HepG2 (cell line): ENCODE data around the gene PSME3IP1. TPM values are rescaled to one million over a fixed set of nuclear protein-coding genes. Genes with fewer than 3 reads are reported as not detected.

Experiments used
- ATAC-seq: fragments of 200-7000 bp; cut with Tn5 transposase; 3 replicates; pipeline ENCODE4 v1.9.1; 2020; ENCODE audit warnings: mild to moderate bottlenecking, moderate library complexity
- BruUV-seq: library from RNA; stranded (reverse); fragments of 400-500 nt; replicated peaks from 2 replicates; lab custom pipeline; 2021; lab: Mats Ljungman, UMichigan
- CTCF ChIA-PET: fragments of 300-600 bp; formaldehyde crosslinking; extraction: SDS; loops from one replicate; lab custom pipeline; 2021; ENCODE audit warnings: low total read pairs, inconsistent platforms, low intra/inter-chr PET ratio; lab: Yijun Ruan, JAX
- POLR2A ChIA-PET: fragments of 350-600 bp; sonication (Branson Sonifier 250); formaldehyde crosslinking; loops from one replicate; lab custom pipeline; 2020; ENCODE audit warnings: antibody characterized with exemption, inconsistent platforms; lab: Yijun Ruan, JAX
- DNase-seq: peaks from one replicate; pipeline ENCODE4 v3.0.0-alpha.2; 2015; ENCODE audit warnings: low spot score
- FAIRE-seq: peaks from 3 replicates; lab custom pipeline; 2011; peaks lifted over from hg19 to GRCh38; lab: Jason Lieb, UNC
- H2AFZ ChIP-seq: one replicate; pipeline ENCODE4 v1.6.1; 2011; ENCODE audit warnings: low read length, inconsistent platforms
- H3K27ac ChIP-seq: fragments of 300-600 bp; 3 replicates; pipeline ENCODE4 v1.8.0; 2011; ENCODE audit warnings: mixed run types, mild to moderate bottlenecking, mixed read lengths, low read length, inconsistent platforms; ENCODE audit not compliant: insufficient read depth; ENCODE audit errors: extremely low read length
- H3K27me3 ChIP-seq, 2 experiments: fragments of 200-600 bp in 1 of 2; 2 replicates in 1 of 2; 3 replicates in 1 of 2; pipeline versions ENCODE4 v1.6.0 to v1.8.0; 2011; ENCODE audit warnings: low read length in 2 of 2, mild to moderate bottlenecking in 2 of 2, moderate library complexity in 2 of 2, inconsistent platforms in 1 of 2; ENCODE audit not compliant: insufficient read depth in 2 of 2, control insufficient read depth in 1 of 2
- H3K36me3 ChIP-seq, 2 experiments: fragments of 200-600 bp in 1 of 2; replicated peaks in 1 of 2; 2 replicates in 1 of 2; 3 replicates in 1 of 2; pipeline versions ENCODE4 v1.5.1 to v1.8.0; 2011; ENCODE audit warnings: low read length in 2 of 2, inconsistent platforms in 1 of 2; ENCODE audit not compliant: insufficient read depth in 2 of 2, control insufficient read depth in 1 of 2
- H3K4me1 ChIP-seq: 2 replicates; pipeline ENCODE4 v1.5.1; 2012; ENCODE audit warnings: low read length, inconsistent platforms; ENCODE audit not compliant: insufficient read depth
- H3K4me2 ChIP-seq: 2 replicates; pipeline ENCODE4 v1.6.0; 2011; ENCODE audit warnings: low read depth, low read length, inconsistent platforms
- H3K4me3 ChIP-seq, 3 experiments: fragments of 200-600 bp in 1 of 3; sonication (generic), shearing (Covaris generic) in 1 of 3; replicated peaks in 1 of 3; 2 replicates each; pipeline ENCODE4 v1.5.1; 2011 to 2016; ENCODE audit warnings: low read length in 3 of 3, inconsistent platforms in 2 of 3, low read depth in 2 of 3, mild to moderate bottlenecking in 2 of 3, control low read depth in 1 of 3, mixed read lengths in 1 of 3; ENCODE audit not compliant: insufficient read depth in 1 of 3
- H3K79me2 ChIP-seq: one replicate; pipeline ENCODE4 v1.6.1; 2011; ENCODE audit warnings: low read length, inconsistent platforms; ENCODE audit not compliant: insufficient read depth
- H3K9ac ChIP-seq: 2 replicates; pipeline ENCODE4 v1.6.0; 2011; ENCODE audit warnings: mild to moderate bottlenecking, low read depth, low read length, inconsistent platforms; ENCODE audit not compliant: insufficient read depth
- H3K9me3 ChIP-seq: 2 replicates; pipeline ENCODE4 v1.5.1; 2012; ENCODE audit warnings: mild to moderate bottlenecking, low read length
- H4K20me1 ChIP-seq: 2 replicates; pipeline ENCODE4 v1.6.0; 2011; ENCODE audit warnings: inconsistent platforms, mild to moderate bottlenecking, low read length, moderate library complexity; ENCODE audit not compliant: insufficient read depth
- HCFC1 ChIP-seq: fragments of 150-350 bp; IDR thresholded peaks from 2 replicates; pipeline ENCODE4 v1.6.1; 2014; ENCODE audit warnings: low read depth, low read length
- ZNF230 ChIP-seq: sonication (generic); formaldehyde crosslinking; IDR thresholded peaks from 2 replicates; pipeline ENCODE4 v1.4.0; 2020; ENCODE audit warnings: mild to moderate bottlenecking, missing genetic modification reagents
- ZNF414 ChIP-seq: sonication (generic); formaldehyde crosslinking; IDR thresholded peaks from 2 replicates; pipeline ENCODE4 v1.5.0; 2020; ENCODE audit warnings: missing genetic modification reagents
- WGBS: methylation state at CpG from one replicate; pipeline ENCODE4 v1.1.6; 2017; ENCODE audit warnings: low lambda C conversion rate; 5-methylcytosine and 5-hydroxymethylcytosine counted together
- in situ Hi-C: cut with HindIII; loops from 2 replicates; pipeline ENCODE4 v1.10.0; 2017; ENCODE audit warnings: low pct_unique_long_range_greater_than_20kb; ENCODE audit not compliant: extremely low pct_ligation_motif_present
- intact Hi-C: fragments of 100-400 bp; cut with micrococcal nuclease; formaldehyde crosslinking; loops from one replicate; pipeline ENCODE4 v1.10.0; 2022; ENCODE audit not compliant: unreplicated experiment
- polyA plus RNA-seq, 8 experiments: library from polyadenylated mRNA; depleted of rRNA in 3 of 8; stranded (reverse) in 7 of 8; unstranded in 1 of 8; fragments of >200 nt; fragmentation: Illumina TruSeq in 4 of 8; extraction: Trizol in 4 of 8; gene quantifications; 2 replicates each; pipeline versions ENCODE4 v1.2.1 to v1.2.3, GENCODE V29; 2011 to 2016; ENCODE audit warnings: low read depth in 4 of 8, missing spikeins in 1 of 8, mixed read lengths in 1 of 8; ENCODE audit not compliant: insufficient read depth in 1 of 8
- total RNA-seq, 5 experiments: library from RNA; depleted of rRNA; stranded (reverse); fragments of >200 nt; fragmentation: Illumina TruSeq; extraction: Trizol; gene quantifications; 2 replicates each; pipeline ENCODE4 v1.2.3, GENCODE V29; 2016; ENCODE audit warnings: low read depth in 1 of 5
- TF ChIP-seq, protein P1 (sequence below): sonication (generic); formaldehyde crosslinking; IDR thresholded peaks from 2 replicates; pipeline ENCODE4 v1.5.1; 2020; ENCODE audit warnings: mild to moderate bottlenecking, moderate library complexity, missing genetic modification reagents

The PSME3IP1 gene
- total and polyA plus RNA-seq, 2 of the 13 experiments (the other 11 are each of a cell fraction or from before 2014, with no cell fraction given): 90.8 to 99.8 TPM

- TF ChIP-seq, protein P1, sequence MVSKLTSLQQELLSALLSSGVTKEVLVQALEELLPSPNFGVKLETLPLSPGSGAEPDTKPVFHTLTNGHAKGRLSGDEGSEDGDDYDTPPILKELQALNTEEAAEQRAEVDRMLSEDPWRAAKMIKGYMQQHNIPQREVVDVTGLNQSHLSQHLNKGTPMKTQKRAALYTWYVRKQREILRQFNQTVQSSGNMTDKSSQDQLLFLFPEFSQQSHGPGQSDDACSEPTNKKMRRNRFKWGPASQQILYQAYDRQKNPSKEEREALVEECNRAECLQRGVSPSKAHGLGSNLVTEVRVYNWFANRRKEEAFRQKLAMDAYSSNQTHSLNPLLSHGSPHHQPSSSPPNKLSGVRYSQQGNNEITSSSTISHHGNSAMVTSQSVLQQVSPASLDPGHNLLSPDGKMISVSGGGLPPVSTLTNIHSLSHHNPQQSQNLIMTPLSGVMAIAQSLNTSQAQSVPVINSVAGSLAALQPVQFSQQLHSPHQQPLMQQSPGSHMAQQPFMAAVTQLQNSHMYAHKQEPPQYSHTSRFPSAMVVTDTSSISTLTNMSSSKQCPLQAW: no peak
- TF ChIP-seq HCFC1: no peak
- TF ChIP-seq ZNF414 (CRISPR knock-in tag): no peak
- TF ChIP-seq, all 625 proteins: peak for 0
Measured at GRCh38 chr16:57233944-57234706, 48.3 kb upstream of the PSME3IP1 start (continued).

DNA sequence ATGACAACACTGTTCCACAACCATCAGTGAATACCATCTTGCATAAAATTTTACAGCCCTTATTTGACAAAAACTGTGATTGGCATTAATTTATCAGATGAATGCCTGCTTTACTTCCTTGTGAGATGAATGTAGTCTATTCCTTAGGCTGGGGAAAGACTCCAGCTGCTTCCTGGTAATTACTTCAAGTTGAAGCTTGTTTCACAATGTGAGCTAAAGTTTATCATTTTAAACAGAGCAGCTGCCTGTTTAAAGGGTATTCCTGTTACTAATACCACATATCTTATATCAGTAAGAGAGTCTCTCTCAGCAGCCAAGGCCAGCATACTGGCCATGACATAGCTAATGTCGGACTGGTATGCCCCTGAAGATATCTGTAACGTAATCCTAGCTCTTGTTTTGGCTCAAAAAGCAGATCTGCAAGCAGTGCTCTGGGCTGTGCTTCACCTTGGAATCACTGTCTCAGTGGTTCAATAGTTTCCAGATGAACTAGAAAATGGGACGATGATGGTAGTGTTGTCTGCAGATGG is 46.0 kb upstream of the PSME3IP1 start:
- POLR2A ChIA-PET: no interaction called here
- no peak overlapping the region for H3K27ac ChIP-seq
- TF ChIP-seq ZNF230 (CRISPR knock-in tag): no peak
- TF ChIP-seq, all 625 proteins: peak for 0
- no peak overlapping the region for H3K4me3 ChIP-seq
- no peaks in the 10 kb centered on the region for H3K79me2 ChIP-seq
- H3K9me3 ChIP-seq: no peaks in the 10 kb centered on the region
- in situ Hi-C loops (no loop called here), intact Hi-C loops (no loop called here)
- peaks cover 48 to 83% of the 10 kb centered on the region in 2 experiments for H3K36me3 ChIP-seq
- H3K27me3 ChIP-seq: no peaks in the 10 kb centered on the region
- WGBS: 95% methylated on average over 3 of the region's 3 CpGs
- no peak overlapping the region for H2AFZ ChIP-seq
- no peak for ATAC-seq
- FAIRE-seq: no peak
- BruUV-seq: no TSS peak
- no peak for DNase-seq
- H3K4me1 ChIP-seq: no peaks in the 10 kb centered on the region
- CTCF ChIA-PET: no interaction called here
- no peak overlapping the region for H3K9ac ChIP-seq
- H4K20me1 ChIP-seq: no peaks in the 10 kb centered on the region
- no peak overlapping the region for H3K4me2 ChIP-seq
